Kidney capillary endothelial cell (primary cell): ENCODE results near the gene CFAP43.

ENCODE experiments used
- DNase-seq: peaks from one replicate; pipeline ENCODE4 v3.0.0-alpha.2; 2018; ENCODE audit warnings: low spot score

The CFAP43 gene

DNA sequence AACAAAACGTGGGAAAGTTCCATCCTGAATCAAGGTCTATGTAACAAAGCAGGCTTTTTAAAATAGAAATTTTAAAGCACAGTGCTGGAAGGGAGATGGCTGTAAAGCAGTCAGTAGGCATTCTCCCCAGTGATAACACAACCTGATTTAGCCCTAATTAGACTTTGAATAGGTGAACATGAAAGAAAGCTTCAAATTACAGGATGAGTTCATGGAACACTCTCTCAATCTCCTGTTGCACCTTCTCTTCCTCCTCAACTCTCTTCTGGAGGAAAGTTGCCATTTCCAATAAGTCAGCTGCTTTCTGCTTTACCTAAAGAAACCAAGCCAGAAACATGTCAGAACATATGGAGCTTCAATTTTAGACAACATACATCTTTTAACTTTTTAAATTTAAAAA is 90.1 kb downstream of the CFAP43 start:
- DNase-seq = no peak

DNA sequence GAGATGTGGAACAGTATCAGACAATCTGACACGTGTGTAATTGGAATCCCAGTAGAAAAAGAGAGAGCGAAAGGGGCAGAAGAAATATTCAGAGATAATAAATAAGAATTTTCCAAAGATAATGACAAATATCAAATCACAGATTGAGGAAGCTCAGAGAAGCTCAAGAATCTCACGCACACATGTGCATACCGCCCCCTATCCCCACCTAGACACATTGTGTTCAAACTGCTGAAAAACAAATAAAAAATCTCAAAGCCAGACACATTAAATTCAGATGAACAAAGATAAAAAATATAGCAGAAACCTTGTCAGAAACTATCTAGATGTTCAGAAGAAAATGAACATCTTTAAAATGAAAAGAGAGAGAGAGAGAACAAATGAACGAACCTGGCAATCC is 92.9 kb downstream of the CFAP43 start:
- DNase-seq = no peak

DNA sequence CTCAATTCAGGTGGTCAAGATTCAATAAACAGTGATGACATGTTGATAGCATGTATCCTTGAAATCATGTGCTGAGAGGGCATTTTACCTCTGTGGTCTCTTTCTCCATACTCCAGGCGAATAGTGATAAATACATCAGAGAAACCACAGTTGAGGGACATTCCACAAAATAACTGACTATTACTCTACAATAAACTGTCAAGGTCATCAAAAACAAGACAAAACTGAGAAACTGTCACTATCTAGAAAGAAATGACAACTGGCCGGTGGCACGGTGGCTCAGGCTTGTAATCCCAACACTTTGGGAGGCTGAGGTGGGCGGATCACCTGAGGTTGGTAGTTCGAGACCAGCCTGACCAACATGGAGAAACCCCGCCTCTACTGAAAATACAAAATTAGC is 94.0 kb downstream of the CFAP43 start:
- DNase-seq = no peak

DNA sequence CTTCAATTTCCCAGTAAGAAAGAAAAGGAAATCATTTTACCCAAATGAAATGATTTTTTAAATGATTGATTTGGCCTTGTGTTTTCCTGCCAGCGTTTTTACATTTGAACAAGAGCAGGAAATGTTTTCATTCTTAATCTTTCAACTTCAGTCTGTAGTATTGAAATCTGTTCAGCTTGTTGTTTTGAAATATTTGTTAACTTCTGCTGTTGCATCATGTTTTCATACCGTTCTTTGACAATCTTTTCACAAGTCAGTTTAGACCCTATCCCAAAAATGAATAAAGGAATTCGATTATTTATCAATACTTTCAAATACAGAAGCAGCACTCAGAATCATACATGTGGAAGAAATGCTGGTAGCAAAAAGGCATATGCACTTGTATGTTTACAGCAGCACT is 102.1 kb downstream of the CFAP43 start:
- DNase-seq = no peak

DNA sequence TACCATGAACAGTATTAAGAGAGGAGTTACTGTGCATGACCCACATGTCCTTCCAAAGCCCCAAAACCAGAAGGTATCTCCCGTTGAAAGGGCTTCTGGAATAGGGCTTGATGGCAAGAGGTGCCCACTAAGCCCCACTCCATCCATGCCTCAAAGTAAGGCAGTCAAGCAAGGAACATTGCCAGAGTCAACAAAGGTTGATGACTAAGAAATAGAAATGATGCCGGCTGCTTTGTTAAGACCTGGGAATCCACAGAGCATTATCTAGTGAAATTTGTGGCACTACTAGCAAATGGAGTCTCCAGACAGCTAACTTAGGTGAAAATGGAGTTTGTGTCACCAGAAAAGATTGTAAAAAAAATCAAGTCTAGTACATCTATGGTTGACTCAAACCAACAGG is 104.0 kb downstream of the CFAP43 start:
- no peak for DNase-seq

DNA sequence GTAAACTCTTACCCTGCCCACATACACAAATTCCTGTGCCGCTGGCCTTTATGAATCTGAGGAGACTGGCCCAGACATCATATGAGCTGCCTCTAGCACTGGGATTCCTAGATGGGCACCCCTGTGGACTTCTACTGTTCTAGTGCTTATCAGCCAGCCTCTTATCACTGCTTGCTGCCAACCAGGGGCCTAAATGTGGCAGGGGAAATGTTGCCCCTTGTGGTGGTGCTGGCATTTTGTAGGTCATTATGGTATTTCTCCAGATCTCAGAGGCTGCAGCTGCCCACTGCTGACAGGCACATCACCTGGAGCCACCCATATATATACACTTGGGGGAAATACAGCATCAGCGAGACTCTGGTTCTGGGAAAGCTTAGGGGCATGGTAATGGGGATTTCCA is 104.8 kb downstream of the CFAP43 start:
- no peak for DNase-seq

DNA sequence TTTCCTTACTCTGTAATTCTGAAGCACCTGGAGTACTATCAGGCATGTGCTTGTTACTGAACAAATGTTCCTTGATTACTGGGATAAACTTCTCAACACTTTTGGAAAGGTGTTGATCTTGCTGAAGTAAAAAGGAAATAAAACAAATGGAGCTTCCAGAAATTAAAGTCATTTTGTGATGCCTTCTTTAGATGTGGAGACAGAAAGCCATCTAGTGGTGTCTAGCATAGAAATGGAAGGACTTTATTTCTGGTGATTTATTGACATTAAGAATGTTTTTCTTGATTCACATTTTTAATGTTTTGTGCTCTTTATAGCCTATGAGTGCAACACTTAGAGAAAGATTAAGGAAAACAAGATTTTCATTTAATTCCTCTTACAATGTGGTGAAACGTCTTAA is 108.8 kb downstream of the CFAP43 start:
- DNase-seq = no peak

DNA sequence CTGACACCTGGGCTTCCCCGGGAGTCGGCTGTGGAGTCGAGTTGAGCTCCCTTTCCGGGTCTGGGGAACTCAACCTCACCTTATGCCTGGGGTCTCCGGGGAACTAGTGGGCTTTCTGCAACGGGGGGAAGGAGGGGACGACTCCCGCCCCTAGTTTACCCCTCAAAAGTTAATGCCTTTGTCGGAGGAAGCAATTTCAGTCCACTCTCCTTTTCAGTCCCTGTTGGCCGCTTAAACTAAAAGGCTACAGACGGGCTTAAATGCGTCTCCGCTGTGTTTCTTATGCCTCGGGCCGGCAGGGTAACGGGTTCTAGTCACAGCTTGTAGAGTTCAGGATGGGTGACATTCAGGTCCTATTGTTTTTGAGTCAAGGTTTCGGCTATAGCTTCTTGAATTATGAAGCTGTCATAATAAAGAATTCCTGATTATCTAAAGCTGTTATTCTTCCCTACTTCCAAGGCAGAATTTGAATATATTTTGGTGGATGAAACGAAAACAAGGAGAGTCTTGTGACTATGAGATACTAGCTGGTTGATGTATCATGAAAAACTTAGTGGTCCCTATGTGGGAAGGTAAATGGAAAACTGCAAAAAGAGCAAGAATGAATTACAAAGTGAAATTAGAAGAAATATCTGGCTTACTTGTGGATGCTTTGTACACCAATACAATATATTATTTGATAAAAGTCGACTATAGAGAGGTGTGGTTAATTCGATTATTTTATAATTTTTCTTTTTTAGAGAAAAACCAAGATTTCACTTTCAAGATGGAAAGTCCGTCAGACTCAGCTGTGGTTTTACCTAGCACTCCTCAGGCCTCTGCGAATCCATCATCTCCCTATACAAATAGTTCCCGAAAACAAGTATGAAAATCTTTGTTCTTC is 109.7 kb downstream of the CFAP43 start:
- no peak for DNase-seq

DNA sequence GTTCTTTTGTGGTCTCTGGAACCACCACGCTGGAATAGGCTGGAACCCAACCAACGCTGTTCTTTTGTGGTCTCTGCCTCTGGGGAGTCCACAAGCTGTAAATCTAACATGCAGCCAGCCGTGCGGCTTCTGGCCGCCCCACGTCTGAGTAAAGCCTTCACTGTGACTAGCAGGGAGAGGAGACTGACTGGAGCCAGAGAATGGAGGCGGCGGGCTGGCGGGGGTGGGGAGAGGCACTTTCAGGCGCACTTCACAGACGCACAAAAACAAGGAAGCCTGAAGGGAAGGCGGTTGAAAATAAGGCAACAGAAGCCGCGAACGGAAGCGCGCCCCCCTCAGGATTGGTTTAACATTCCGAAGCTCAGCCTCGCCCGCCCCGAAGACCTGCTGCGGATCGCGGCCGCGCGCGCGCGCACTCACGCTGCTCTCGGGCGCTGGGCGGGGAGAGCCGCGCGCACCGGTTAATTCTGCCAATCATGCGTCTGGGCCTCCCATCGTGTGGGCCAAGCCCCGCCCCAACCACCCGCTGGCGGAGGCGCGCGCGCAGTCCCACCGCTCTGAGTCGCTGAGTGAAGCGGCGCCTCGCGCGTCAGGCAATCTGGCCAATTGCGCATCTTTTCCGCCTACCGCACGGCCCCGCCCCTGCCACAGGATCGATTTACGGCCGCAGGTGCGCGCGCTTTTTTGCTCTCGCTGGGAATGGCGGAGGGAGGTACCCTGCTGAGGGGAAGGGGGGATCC is 110.5 kb downstream of the CFAP43 start, which contains the start of gene SFR1:
Gene SFR1, plus strand, starts transcription at position 687 of the 740 bp plus-strand sequence. Its CDS starts 13 bp downstream, at position 700.
- peak; percentile 98 for DNase-seq

DNA sequence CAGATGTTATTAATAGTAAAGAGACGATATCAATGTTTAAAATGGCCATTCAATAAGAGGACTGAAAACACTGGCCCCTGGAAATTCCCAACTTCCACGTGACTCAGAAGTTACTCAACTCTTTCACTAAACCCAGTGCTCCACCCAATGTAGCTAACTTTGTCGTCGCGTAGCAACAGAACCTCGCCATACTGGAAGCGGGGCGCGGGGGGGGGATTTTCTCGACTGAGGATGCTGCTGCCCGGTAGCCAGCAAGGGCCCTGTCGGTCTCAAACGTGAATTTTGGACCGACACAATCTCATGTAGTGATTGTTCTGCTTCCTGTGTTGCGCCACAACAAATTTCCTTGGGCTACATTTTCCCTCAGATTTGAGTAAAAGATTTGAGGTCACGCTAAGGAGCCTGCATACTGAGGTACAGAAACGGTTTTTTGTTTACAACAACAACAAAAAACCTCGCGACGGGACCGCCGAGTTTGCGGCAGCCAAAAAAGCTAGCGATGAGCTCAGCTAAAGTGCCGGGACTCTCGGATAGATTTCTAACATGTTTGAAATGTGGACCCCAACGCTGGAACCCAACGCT is 111.2 kb downstream of the CFAP43 start:
- DNase-seq = peak; percentile 89

DNA sequence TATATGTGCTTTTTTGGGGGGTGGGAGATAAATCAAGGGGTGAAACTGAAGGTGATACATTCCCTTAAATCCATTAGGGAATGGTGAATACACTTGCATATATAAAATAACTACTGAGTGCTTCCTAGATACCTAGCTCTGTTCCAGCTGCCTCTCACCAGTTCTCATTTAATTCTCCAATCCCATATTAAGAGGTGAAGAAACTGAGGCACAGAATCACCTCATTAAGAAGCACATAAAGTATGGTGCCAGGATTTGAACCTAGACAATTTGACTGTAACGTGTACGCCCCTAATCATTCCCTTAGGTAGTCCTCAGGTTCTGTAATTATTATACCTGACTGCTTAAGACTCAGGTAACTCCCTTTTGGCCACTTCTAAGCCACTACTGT is 111.7 kb downstream of the CFAP43 start:
- no peak for DNase-seq

DNA sequence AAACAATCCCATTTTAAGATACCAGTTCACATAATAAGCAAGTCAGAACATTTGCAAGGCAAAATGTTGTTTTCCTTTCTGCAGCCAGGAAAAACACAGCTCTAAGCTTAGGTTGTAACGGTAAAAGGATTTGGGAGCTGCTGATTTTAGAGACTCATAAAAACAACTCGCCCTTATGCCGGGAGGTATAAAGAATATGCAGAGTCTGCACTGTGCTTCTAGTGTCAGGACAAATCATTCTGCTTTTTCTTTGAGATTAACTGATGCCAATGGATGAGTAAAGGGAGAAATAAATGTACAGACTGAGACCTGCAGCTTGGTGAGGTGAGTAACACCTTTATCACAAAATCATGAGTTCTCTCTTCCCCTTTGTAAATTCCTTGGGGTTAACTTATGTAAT is 112.2 kb downstream of the CFAP43 start:
- no peak for DNase-seq

DNA sequence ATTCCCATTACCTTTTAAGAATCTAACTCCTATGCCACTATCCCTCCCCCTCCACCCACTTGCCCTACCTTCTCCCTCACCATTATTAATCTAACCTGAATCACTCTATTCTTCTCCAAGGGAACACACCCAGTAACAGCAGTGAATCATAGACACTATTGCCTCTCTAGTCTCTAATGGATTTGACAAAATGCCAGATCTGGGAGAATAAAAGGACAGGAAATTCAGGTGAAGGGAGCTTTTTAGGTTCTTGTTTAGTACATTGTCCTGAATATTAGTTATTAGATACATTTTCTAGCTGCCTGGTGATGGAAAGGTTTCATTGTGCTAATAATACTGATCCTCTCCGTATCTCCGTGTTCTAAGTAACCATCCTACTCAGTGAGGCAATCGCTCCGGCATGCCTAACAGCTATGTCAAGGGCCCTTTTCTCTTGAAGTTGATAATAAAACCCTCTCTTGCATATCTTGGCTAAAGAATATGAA is 114.3 kb downstream of the CFAP43 start:
- peak; percentile 47 for DNase-seq

DNA sequence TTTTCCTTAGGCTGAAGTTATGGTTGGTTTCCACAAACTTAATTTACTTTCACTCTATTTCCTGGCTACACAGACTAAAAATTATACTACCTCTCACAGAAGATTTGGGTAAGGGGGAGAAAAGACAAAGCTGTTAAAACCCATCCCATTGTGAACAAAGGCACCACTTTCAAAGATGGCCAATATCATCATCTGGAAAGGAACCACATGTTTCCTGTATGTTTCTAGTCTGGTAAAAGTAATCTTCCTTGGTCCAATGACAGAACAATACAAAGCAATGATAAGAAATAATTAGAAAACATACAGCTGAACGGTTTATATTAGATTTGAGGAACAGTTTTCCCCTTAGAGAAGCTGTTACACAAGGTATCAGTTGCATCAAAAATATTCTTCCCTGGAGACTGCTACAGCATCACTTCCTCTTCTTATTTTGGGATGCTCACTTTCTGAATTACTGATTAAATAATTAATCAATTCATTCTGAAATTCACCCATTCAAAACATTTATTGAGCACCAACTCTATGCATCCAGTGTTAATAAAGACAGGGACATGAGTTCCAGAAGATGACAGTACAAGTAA is 118.7 kb downstream of the CFAP43 start:
- no peak for DNase-seq

DNA sequence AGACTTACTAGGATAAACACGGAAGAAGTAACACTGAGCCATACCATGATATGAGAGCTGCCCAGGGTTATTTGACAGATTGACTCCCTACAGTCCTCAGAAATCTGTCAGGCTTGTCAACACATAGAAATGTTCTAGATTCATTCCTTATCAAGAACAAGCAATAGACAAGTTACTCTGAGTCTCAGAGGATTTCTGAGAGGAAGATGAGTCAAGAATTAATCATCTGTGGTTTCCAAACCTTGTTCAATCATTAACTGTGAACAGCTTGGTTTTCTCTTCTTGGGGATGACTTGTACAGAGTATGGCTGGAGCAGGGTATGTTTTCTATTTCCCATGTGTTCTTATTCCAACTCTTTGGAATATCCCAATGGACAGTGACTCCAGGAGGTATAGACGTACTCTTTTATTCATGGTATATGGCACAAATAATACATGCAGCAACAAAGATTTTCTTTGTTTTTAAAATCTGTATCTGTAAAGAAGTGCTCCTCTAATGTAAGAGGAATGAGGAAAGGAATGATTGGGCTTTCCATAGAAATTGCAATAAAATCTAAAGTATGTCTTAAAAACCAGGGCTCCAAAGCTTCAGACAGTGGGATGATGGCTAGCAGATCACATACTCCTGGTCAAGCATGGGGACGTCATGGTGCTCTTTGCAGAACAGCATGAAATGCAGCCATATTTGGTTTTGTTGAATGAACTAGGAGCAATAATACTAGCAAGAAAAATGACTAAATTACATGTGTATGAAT is 122.1 kb downstream of the CFAP43 start:
- peak; percentile 78 for DNase-seq

DNA sequence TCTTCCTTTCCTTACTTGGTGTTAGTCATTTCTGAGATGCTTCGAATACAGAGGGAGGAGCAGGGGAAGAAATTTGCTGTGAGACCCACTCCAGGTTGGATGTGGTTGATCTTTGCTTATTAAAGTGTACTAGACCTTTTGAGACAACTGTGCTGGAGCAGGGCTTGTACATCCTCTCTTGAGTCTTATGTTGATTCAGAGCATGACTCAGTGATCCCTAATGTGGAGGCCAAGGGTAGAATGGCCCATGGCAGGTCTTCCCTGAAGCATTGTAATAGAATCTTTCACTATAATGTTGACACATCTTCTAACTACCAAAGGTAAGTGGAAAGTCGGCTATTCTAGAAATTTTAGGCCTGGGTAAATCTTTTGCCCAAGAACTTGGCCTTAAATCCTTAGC is 127.2 kb downstream of the CFAP43 start:
- DNase-seq = no peak

DNA sequence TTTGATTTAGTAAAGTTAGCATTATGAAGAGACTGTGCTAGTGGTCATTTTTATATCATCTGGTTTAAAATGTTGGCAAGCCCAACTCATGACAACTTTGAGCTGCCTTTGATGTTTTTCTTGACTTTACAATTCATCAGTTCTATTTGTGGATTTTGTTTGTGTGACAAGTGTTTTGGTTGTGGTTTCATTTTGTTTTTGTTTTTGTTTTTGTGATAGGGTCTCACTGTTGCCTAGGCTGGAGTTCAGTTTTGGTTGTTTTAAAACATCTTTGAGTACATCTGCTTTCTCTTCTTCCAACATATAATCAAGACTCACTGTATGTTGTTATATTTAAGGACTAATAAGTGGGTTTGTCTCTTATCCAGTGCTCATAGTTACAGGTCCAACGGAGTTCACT is 127.7 kb downstream of the CFAP43 start:
- no peak for DNase-seq

DNA sequence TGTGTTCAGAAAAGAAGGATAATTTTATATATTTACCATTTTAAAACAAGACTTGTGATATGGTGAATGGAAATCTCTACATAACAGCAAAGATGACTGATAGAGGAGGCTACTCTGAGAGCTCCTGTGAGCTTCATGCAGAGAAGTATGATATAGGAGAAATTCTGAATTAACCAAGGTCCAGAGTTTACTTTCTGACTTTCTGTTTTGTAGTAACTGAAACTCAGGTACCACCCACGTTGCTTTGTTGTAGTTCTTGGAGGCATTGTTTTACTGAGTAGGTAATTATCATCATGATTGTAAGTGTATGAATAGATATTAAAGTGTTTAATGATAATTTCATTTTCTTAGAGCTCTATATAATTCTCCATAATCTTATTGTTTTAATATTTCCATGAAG is 128.2 kb downstream of the CFAP43 start:
- DNase-seq = no peak

DNA sequence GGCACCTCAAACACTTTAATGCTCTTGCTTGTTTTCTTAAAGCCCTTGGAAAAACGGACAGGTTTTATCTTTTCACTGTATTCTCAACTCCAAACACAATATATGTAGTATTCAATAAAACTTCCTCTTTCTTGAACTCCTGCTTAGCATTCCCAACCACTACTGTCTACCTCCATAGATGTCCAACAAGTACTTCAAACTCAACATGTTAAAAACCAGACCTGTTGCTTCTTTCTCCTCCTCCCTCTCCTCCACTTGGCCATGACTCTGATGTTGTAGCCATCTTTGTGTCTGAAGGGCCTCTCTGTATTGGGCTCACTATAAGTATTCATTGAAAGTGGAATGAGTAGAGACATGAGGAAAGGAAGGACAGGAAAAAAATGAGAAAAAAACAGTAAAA is 130.3 kb downstream of the CFAP43 start:
- no peak for DNase-seq

DNA sequence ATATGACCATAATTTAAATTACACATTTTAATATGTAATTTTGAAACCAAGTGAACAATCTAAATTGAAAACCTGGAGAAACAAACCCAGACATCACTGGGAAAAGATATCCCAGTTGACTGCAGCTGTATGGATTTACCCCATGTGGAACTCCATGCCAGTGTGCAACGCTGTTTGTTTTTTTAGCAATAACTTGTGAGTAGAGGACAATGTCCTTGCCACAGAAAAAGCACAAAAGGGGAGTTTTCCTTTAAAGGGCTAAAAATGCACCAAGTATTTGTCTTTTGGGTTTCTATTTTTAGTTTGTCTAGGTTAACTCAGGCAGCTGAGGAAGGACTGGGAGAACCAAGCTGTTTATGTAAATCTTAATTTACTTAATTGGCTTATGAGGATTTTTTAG is 131.4 kb downstream of the CFAP43 start:
- DNase-seq = no peak

DNA sequence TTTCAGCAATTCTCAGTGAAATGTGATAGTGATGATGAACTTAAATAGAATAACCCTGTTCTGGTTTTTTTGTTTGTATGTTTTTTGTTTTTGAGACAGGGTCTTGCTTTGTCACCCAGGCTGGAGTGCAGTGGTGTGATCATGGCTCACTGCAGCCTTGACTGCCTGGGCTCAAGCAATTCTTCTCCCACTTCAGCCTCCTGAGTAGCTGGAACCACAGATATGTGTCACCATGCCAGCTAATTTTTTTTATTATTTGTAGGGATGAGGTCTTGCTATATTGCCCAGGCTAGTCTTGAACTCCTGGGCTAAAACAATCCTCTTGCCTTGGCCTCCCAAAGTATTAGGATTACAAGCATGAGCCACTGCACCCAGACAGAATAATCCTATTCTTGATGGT is 132.2 kb downstream of the CFAP43 start:
- DNase-seq = no peak

DNA sequence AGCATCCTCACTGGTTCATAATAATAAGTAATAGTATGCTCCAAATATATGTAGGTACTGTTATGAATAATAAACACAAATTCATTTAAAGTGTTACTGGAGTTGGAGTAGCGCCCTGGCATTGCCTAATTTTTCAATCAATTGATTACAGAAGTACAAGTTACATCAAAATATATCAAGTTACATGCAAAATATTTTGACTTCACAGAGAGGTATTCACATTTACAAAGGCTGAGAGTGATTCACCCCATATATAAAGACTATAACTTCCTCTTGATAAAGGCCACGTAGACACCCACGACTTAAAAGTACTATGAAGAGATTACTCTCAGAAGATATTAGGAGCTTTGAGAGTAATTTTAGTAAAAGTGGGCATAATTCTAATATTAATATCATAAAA is 132.9 kb downstream of the CFAP43 start:
- DNase-seq = no peak
